ENCODE results near the gene ST6GALNAC3. TPM values are rescaled to one million over a fixed set of nuclear protein-coding genes. Genes with fewer than 3 reads are reported as not detected.

Gene ST6GALNAC3
- total RNA-seq, 1 donor from 2014 or later: 11.0 TPM

GRCh38 chr1:76105372-76105771 lies 30.8 kb downstream of the ST6GALNAC3 start:
- Mint-ChIP-seq H3K27ac (no peak overlapping the region), H3K36me3 (ENCODE audit: insufficient read depth) (no peaks in the 10 kb centered on the region), H3K4me3 (ENCODE audit: low read depth) (no peak overlapping the region), H3K9me3 (ENCODE audit: low read depth) (no peaks in the 10 kb centered on the region), H3K27me3 (no peaks in the 10 kb centered on the region), H3K4me1 (ENCODE audit: low read depth) (peaks cover 9% of the 10 kb centered on the region)
- no peak for DNase-seq (ENCODE audit: low spot score, unreplicated experiment)
- TF ChIP-seq CTCF (IDR thresholded peaks at IDR 0.05; ENCODE audit: unreplicated experiment): no peak

DNA sequence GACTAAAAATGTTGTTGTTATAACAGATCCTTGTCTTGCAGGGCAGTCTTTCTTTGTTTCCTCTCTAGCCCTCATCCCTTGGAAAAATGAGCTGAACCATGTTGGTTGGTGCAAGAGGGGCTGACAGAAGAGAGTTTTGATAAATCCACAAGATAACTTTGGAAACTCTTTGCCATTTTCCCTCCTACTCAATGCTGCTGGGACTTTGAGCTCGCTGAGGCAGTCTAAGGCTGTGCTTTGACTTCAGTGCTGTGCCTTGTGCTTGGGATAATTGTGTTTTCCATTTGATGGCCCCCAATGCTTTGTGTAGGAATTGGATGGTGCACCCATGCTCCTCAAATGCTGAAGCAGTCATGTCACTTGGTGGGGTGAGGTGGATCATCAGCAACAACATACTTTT lies 31.7 kb downstream of the ST6GALNAC3 start:
- Mint-ChIP-seq H3K9me3 (ENCODE audit: low read depth) (no peaks in the 10 kb centered on the region), H3K27ac (no peak overlapping the region)
- TF ChIP-seq CTCF (IDR thresholded peaks at IDR 0.05; ENCODE audit: unreplicated experiment): no peak

GRCh38 chr1:76106719-76107235 lies 32.2 kb downstream of the ST6GALNAC3 start:
- Mint-ChIP-seq H3K4me1 (ENCODE audit: low read depth) (peaks cover 15% of the 10 kb centered on the region), H3K27ac (no peak overlapping the region), H3K9me3 (ENCODE audit: low read depth) (no peaks in the 10 kb centered on the region), H3K36me3 (ENCODE audit: insufficient read depth) (no peaks in the 10 kb centered on the region), H3K27me3 (no peaks in the 10 kb centered on the region), H3K4me3 (ENCODE audit: low read depth) (no peak overlapping the region)
- no peak for DNase-seq (ENCODE audit: low spot score, unreplicated experiment)
- no peak for TF ChIP-seq CTCF (IDR thresholded peaks at IDR 0.05; ENCODE audit: unreplicated experiment)

More for the DNA sequence above, 31.7 kb downstream of the ST6GALNAC3 start:
- Mint-ChIP-seq H3K27me3 (no peaks in the 10 kb centered on the region), H3K4me3 (ENCODE audit: low read depth) (no peak overlapping the region), H3K36me3 (ENCODE audit: insufficient read depth) (no peaks in the 10 kb centered on the region), H3K4me1 (ENCODE audit: low read depth) (peaks cover 15% of the 10 kb centered on the region)
- no peak for DNase-seq (ENCODE audit: low spot score, unreplicated experiment)

DNA sequence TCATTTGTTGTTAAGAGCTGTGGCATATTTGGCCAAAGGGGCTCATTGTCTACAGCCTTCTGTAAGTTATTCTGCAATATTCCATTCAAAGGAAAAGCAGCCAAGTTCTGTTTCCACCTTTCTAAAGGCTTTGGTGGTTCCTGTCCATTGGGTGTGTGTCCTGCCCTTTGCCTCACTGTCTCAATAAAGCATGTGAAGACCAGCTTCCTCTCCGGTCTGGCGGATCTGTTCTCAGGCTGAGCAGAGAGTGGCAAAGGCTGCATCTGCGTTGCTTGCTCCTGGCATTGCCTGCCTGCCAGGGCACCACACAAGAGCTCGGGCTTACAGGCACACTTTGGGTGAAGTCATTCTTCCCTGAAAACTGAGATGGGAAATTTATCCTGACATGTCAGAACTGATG lies 34.9 kb downstream of the ST6GALNAC3 start:
- Mint-ChIP-seq H3K9me3 (ENCODE audit: low read depth) (no peaks in the 10 kb centered on the region), H3K4me1 (ENCODE audit: low read depth) (peaks cover 14% of the 10 kb centered on the region), H3K36me3 (ENCODE audit: insufficient read depth) (no peaks in the 10 kb centered on the region), H3K4me3 (ENCODE audit: low read depth) (no peak overlapping the region), H3K27ac (no peak overlapping the region), H3K27me3 (no peaks in the 10 kb centered on the region)
- DNase-seq (ENCODE audit: low spot score, unreplicated experiment): no peak
- no peak for TF ChIP-seq CTCF (IDR thresholded peaks at IDR 0.05; ENCODE audit: unreplicated experiment)

DNA sequence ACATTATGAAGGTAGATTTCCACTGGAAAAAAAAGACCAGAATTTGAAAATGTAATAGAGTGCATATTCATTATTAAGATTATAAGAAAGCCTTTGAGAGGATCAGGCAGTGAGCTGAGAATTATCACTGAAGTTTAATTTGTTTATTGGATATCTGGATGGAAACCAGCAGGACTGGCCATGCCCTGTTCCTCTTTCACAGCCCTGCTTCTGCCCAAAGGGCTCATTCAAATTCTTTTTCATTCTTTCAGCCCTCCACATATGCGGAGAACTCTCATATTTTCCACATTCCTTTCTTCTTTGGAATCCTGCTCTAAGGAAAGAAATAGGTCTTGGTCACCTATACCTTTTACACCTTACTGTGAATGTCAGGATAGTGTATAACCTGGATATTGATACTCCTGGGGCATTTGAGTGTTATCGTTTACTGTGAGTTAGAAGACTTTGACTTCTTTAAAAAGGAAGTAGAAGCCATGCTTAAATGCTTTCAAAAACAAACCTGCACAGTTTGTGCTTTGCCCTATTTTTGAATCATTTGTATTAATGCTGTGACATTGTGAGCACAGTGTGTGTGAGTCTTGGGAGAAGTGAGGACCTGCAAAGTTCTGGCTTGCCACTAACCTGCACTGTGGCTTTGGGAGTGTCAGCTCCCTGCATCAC lies 35.5 kb downstream of the ST6GALNAC3 start:
- no peaks in the 10 kb centered on the region for H3K9me3 Mint-ChIP-seq (ENCODE audit: low read depth)
- TF ChIP-seq CTCF (IDR thresholded peaks at IDR 0.05; ENCODE audit: unreplicated experiment): no peak
- no peaks in the 10 kb centered on the region for H3K36me3 Mint-ChIP-seq (ENCODE audit: insufficient read depth)
- DNase-seq (ENCODE audit: low spot score, unreplicated experiment): no peak
- H3K4me1 Mint-ChIP-seq (ENCODE audit: low read depth): peaks cover 11% of the 10 kb centered on the region
- no peaks in the 10 kb centered on the region for H3K27me3 Mint-ChIP-seq
- H3K4me3 Mint-ChIP-seq (ENCODE audit: low read depth): no peak overlapping the region
- no peak overlapping the region for H3K27ac Mint-ChIP-seq
